OCI-LY1 (cell line): ENCODE results near the gene PEX7.
"Not testable (repeated sequence)": the region's sequence is repeated elsewhere in the genome, so short reads cannot be mapped to it uniquely, and the experiment has no call there.

ENCODE experiments used
- EZH2 ChIP-seq: fragments of 200-600 bp; sonication (generic), shearing (Covaris generic); IDR thresholded peaks from 2 replicates; pipeline ENCODE4 v1.8.0; 2017; ENCODE audit warnings: borderline replicate concordance, mixed run types, mild to moderate bottlenecking, antibody characterized with exemption, low read length, moderate library complexity, mixed read lengths
- TF ChIP-seq, protein P1 (sequence below): fragments of 200-600 bp; sonication (generic), shearing (Covaris generic); IDR thresholded peaks from 2 replicates; pipeline ENCODE4 v1.5.1; 2017; ENCODE audit warnings: mild to moderate bottlenecking, antibody characterized with exemption, low read length, moderate library complexity, mixed read lengths

DNA sequence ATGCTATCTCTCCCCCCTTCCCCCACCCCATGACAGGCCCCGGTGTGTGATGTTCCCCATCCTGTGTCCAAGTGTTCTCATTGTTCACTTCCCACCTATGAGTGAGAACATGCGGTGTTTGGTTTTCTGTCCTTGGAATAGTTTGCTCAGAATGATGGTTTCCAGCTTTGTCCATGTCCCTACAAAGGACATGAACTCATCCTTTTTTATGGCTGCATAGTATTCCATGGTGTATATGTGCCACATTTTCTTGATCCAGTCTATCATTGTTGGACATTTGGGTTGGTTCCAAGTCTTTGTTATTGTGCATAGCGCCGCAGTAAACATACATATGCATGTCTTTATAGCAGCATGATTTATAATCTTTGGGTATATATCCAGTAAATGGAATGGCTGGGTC is 24.1 kb downstream of the PEX7 start:
- TF ChIP-seq, protein P1, sequence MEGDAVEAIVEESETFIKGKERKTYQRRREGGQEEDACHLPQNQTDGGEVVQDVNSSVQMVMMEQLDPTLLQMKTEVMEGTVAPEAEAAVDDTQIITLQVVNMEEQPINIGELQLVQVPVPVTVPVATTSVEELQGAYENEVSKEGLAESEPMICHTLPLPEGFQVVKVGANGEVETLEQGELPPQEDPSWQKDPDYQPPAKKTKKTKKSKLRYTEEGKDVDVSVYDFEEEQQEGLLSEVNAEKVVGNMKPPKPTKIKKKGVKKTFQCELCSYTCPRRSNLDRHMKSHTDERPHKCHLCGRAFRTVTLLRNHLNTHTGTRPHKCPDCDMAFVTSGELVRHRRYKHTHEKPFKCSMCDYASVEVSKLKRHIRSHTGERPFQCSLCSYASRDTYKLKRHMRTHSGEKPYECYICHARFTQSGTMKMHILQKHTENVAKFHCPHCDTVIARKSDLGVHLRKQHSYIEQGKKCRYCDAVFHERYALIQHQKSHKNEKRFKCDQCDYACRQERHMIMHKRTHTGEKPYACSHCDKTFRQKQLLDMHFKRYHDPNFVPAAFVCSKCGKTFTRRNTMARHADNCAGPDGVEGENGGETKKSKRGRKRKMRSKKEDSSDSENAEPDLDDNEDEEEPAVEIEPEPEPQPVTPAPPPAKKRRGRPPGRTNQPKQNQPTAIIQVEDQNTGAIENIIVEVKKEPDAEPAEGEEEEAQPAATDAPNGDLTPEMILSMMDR, result not testable (repeated sequence)
- TF ChIP-seq EZH2, result not testable (repeated sequence)
